Measurements from ENCODE around the gene PANX1. TPM values are rescaled to one million over a fixed set of nuclear protein-coding genes. Genes with fewer than 3 reads are reported as not detected.

Gene PANX1
- polyA plus RNA-seq, 1 of the 3 experiments (the other 2 are of a cell fraction) = 11.1 TPM

- Histone ChIP-seq H3K9me2 (no peaks in the 10 kb centered on the region), H2AFZ (ENCODE audit: low read depth) (no peak overlapping the region), H3K36me3 (replicated peaks in 1 of 2; ENCODE audit: control insufficient read depth in 1 of 2, insufficient read depth in 2 of 2, low read length in 1 of 2) (peaks cover 34 to 53% of the 10 kb centered on the region in 2 experiments), H3K79me2 (ENCODE audit: insufficient read depth) (peaks cover 1% of the 10 kb centered on the region; the same call in 1 of the 2 replicates), H3F3A (replicated peaks; ENCODE audit: insufficient read depth) (peaks cover 12% of the 10 kb centered on the region), H3K27me3 (ENCODE audit: insufficient read depth) (no peaks in the 10 kb centered on the region), H4K20me1 (ENCODE audit: insufficient read depth) (no peaks in the 10 kb centered on the region), H3K27ac (ENCODE audit: low read depth in 2 of 2, low read length in 1 of 2) (no peak overlapping the region), H3K4me2 (no peak overlapping the region), H3K4me1 (ENCODE audit: control insufficient read depth in 1 of 2, insufficient read depth in 2 of 2, low read depth in 1 of 2, low read length in 1 of 2) (peaks cover 0 to 12% of the 10 kb centered on the region in 2 experiments; a peak in 2 of 4 replicates), H3K9me3 (no peaks in the 10 kb centered on the region), H3K4me3 (ENCODE audit: low read depth in 2 of 2, low read length in 1 of 2) (peak overlapping the region in 1 of 2 experiments; percentile 25; a peak in 1 of 4 replicates), H3K9ac (no peak overlapping the region)
- DNase-seq = no peak
- TF ChIP-seq SIN3A (IDR thresholded peaks at IDR 0.05; ENCODE audit: borderline replicate concordance, low read depth, low read length) (no peak), GATA2 (CRISPR knock-in tag; IDR thresholded peaks at IDR 0.05) (no peak), EZH2phosphoT487 (IDR thresholded peaks at IDR 0.05; ENCODE audit: borderline replicate concordance, low read depth) (no peak), REST (IDR thresholded peaks at IDR 0.05; ENCODE audit: low read depth, low read length) (no peak), GABPA (IDR thresholded peaks at IDR 0.05; ENCODE audit: low read depth) (no peak), NFIC (IDR thresholded peaks at IDR 0.05; ENCODE audit: borderline replicate concordance) (no peak), RFX5 (IDR thresholded peaks at IDR 0.05; ENCODE audit: low read length) (no peak), MEF2A (IDR thresholded peaks at IDR 0.05; ENCODE audit: borderline replicate concordance, low read depth) (no peak), PBX3 (IDR thresholded peaks at IDR 0.05) (no peak), SMC3 (IDR thresholded peaks at IDR 0.05; ENCODE audit: low read depth, low read length) (no peak), TAF1 (IDR thresholded peaks at IDR 0.05; ENCODE audit: borderline replicate concordance, low read depth, low read length) (no peak), POLR2AphosphoS5 (IDR thresholded peaks at IDR 0.05; ENCODE audit: low read depth, low read length) (no peak), RAD21 (IDR thresholded peaks at IDR 0.05; ENCODE audit: low read length) (no peak), TEAD4 (IDR thresholded peaks at IDR 0.05; ENCODE audit: borderline replicate concordance, insufficient read depth) (no peak), FOXJ3 (CRISPR knock-in tag; IDR thresholded peaks at IDR 0.05) (no peak), CHD2 (IDR thresholded peaks at IDR 0.05; ENCODE audit: low read length, partially characterized antibody) (no peak), RXRA (IDR thresholded peaks at IDR 0.05; ENCODE audit: borderline replicate concordance, low read depth) (no peak)
- TF ChIP-seq, protein P1, sequence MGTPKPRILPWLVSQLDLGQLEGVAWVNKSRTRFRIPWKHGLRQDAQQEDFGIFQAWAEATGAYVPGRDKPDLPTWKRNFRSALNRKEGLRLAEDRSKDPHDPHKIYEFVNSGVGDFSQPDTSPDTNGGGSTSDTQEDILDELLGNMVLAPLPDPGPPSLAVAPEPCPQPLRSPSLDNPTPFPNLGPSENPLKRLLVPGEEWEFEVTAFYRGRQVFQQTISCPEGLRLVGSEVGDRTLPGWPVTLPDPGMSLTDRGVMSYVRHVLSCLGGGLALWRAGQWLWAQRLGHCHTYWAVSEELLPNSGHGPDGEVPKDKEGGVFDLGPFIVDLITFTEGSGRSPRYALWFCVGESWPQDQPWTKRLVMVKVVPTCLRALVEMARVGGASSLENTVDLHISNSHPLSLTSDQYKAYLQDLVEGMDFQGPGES (IDR thresholded peaks at IDR 0.05; ENCODE audit: low read depth, low read length) = no peak
- TF ChIP-seq, protein P2, sequence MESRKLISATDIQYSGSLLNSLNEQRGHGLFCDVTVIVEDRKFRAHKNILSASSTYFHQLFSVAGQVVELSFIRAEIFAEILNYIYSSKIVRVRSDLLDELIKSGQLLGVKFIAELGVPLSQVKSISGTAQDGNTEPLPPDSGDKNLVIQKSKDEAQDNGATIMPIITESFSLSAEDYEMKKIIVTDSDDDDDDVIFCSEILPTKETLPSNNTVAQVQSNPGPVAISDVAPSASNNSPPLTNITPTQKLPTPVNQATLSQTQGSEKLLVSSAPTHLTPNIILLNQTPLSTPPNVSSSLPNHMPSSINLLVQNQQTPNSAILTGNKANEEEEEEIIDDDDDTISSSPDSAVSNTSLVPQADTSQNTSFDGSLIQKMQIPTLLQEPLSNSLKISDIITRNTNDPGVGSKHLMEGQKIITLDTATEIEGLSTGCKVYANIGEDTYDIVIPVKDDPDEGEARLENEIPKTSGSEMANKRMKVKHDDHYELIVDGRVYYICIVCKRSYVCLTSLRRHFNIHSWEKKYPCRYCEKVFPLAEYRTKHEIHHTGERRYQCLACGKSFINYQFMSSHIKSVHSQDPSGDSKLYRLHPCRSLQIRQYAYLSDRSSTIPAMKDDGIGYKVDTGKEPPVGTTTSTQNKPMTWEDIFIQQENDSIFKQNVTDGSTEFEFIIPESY (IDR thresholded peaks at IDR 0.05; ENCODE audit: borderline replicate concordance, low read depth) = no peak
- 88% methylated on average over 8 of the region's 8 CpGs for WGBS (ENCODE audit: low lambda C conversion rate)
- CTCF ChIA-PET = interaction anchor here (1.0 to 1.7 kb wide), 8 partner anchors 10 to 288 kb away, joined by 3 to 9 read pairs (median 3); no protein-coding TSS in a partner anchor
- POLR2A ChIA-PET = no interaction called here
Observed at GRCh38 chr11:94183251-94183885, 54.7 kb downstream of the PANX1 start.
